Peyer's patch (tissue), 4 donors: ENCODE data around the gene RBM17.
A peak's percentile ranks its signal among the peaks of the same experiment; 100 is the strongest.

Experiments used
- CTCF ChIP-seq, 6 experiments: fragments of 450-650 bp in 4 of 6; fragments of 200-600 bp in 2 of 6; sonication (generic) in 1 of 6; IDR thresholded peaks; one replicate each; pipeline ENCODE4 v1.5.1; 2017 to 2019; ENCODE audit warnings: antibody characterized with exemption in 6 of 6, mild to moderate bottlenecking in 3 of 6, moderate library complexity in 1 of 6
- POLR2A ChIP-seq, 2 donors: fragments of 450-650 bp; IDR thresholded peaks; one replicate each; pipeline ENCODE4 v1.5.1; 2017; ENCODE audit warnings: antibody characterized with exemption in 2 of 2, mild to moderate bottlenecking in 2 of 2, moderate library complexity in 2 of 2

DNA sequence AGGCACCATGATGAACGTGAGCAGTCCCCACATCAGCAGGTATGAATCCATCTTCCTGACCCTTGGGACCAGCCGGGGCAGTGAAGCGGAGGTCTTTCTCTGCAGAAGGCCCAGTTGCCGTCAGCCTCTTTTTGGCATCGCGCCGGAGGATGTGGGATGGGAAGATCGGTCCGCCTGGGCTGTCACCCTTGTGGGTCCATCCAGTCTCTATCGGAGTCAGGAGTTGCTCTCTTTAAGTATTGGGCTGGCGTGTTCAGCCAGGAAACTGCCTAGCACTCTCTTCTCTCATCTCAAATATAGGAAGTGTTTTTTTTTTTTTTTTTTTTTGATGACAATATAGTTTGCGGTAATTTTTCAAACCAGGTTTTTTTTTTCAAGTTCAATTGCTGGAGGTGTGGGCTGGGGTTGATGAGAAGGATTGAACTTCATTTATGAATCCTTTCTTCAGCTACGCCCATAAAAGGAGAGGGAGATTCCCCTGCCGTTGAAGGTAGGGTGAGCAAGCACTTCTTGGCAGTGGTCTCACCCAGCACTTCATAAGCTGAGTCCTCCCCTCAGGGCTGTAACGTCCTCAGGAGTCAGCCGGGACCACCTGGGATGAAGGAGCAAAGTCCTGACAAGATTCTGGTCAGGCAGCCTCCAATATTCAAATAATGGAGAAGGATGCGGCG lies 26.6 kb upstream of the RBM17 start, which contains the start of gene IL2RA:
- TF ChIP-seq CTCF (IDR thresholded peaks at IDR 0.05) (no peak), POLR2A (IDR thresholded peaks at IDR 0.05) (peak; percentile 28 to 43)
